GM23248 (cell line): Measurements from ENCODE around the gene CNOT6.

ENCODE experiments used
- EZH2 ChIP-seq: fragments of 200-600 bp; sonication (generic); IDR thresholded peaks from 2 replicates; pipeline ENCODE4 v1.6.1; 2018; ENCODE audit warnings: antibody characterized with exemption, mild to moderate bottlenecking; ENCODE audit not compliant: insufficient read depth, poor library complexity, severe bottlenecking
- EZH2phosphoT487 ChIP-seq: fragments of 200-600 bp; sonication (generic); IDR thresholded peaks from 2 replicates; pipeline ENCODE4 v1.6.1; 2018; ENCODE audit warnings: antibody characterized with exemption, moderate library complexity, mild to moderate bottlenecking, low read depth; ENCODE audit not compliant: insufficient read depth

GRCh38 chr5:180598316-180598701 lies 104.1 kb downstream of the CNOT6 start:
- TF ChIP-seq EZH2phosphoT487 (no peak), EZH2 (no peak)
